ENCODE results near the gene GRIPAP1.

The GRIPAP1 gene

DNA sequence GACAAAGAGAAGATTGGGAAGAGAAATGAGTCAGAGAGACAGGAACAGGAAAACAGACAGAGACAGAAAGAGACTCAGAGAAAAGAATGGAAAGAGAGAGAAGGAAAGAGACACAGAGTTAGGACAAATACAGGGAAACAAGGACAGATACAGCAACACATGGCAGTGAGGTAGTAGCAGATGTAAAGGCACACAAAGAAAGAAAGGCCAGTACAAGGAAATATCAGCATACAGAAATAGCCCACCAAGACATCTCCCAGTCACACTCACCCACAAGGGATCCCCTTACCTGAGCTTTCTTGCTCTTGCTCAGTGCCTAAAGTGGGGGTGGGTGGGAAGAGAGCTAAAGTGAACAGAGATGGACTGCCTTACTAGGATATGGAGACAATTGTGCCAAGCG lies 4.2 kb downstream of the GRIPAP1 start:
- in situ Hi-C loops (cut with MboI; ENCODE audit: low sequenced_read_pairs, unreplicated experiment) = no loop called here
- TF ChIP-seq, protein P1, sequence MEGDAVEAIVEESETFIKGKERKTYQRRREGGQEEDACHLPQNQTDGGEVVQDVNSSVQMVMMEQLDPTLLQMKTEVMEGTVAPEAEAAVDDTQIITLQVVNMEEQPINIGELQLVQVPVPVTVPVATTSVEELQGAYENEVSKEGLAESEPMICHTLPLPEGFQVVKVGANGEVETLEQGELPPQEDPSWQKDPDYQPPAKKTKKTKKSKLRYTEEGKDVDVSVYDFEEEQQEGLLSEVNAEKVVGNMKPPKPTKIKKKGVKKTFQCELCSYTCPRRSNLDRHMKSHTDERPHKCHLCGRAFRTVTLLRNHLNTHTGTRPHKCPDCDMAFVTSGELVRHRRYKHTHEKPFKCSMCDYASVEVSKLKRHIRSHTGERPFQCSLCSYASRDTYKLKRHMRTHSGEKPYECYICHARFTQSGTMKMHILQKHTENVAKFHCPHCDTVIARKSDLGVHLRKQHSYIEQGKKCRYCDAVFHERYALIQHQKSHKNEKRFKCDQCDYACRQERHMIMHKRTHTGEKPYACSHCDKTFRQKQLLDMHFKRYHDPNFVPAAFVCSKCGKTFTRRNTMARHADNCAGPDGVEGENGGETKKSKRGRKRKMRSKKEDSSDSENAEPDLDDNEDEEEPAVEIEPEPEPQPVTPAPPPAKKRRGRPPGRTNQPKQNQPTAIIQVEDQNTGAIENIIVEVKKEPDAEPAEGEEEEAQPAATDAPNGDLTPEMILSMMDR (IDR thresholded peaks at IDR 0.05; ENCODE audit: borderline replicate concordance, control extremely low read depth, extremely low read depth, insufficient read depth, missing control alignments) = no peak
- no peak for DNase-seq (ENCODE audit: low spot score)

DNA sequence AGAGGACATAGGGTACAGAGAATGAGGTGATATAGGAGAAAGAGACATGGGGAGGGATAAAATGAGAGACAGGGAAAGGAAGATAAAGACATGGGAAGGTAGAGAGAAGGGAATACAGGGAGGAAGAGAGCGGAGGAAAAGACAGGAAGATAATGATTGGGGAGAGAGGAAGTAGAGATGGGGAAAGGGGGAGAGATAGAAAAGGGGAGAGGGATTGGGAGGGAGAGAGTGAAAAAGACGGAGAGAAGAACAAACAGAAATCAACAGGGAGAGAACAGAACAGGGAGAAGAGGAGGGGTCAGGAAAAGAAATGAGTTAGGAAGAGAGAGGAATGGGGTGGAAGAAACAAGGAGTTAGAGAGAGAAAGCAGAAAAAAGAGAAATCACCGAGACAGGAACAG lies 4.6 kb downstream of the GRIPAP1 start:
- in situ Hi-C loops (cut with MboI; ENCODE audit: low sequenced_read_pairs, unreplicated experiment) = no loop called here
- DNase-seq (ENCODE audit: low spot score) = no peak
- TF ChIP-seq, protein P1 (IDR thresholded peaks at IDR 0.05; ENCODE audit: borderline replicate concordance, control extremely low read depth, extremely low read depth, insufficient read depth, missing control alignments) = no peak

DNA sequence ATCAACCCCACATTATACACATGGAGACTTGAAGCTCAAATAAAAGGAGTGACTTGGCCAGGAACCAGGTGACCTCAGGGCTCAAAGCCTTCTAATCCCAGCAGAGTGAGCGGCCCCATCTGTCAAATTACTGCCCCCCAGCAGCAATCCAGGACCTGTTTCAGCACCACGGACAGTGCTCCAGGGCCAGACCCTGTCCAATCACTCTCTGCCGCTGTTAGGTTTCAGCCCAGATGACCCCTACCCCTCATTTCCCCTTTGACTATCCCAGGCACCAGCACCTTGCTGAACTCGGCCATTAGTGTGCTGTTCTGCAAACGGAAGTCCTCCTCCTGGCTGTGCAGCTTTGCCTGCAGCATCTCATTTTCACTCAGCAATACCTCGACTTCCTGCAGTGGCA lies 5.1 kb downstream of the GRIPAP1 start:
- TF ChIP-seq, protein P1 (IDR thresholded peaks at IDR 0.05; ENCODE audit: borderline replicate concordance, control extremely low read depth, extremely low read depth, insufficient read depth, missing control alignments) = no peak
- no peak for DNase-seq (ENCODE audit: low spot score)
- in situ Hi-C loops (cut with MboI; ENCODE audit: low sequenced_read_pairs, unreplicated experiment) = no loop called here

DNA sequence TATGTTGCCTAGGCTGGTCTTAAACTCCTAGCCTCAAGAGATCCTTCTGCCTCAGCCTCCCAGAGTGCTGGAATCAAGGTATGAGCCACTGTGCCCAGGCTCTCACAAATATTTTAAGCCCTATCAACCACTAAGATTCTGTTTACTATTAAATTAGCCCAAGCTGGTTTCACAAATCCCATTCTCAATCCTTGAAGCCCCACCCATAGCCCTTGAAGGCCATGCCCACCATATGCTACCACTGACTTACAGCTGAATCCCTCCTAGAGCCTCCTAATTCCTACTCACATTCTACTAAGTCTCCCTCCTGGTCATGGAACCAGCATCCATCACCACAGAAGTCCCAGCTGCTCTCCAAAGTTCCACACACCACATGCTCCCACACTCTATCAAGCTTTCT lies 9.7 kb downstream of the GRIPAP1 start:
- in situ Hi-C loops (cut with MboI; ENCODE audit: low sequenced_read_pairs, unreplicated experiment) = no loop called here
- TF ChIP-seq, protein P1 (IDR thresholded peaks at IDR 0.05; ENCODE audit: borderline replicate concordance, control extremely low read depth, extremely low read depth, insufficient read depth, missing control alignments) = no peak
- DNase-seq (ENCODE audit: low spot score) = no peak

DNA sequence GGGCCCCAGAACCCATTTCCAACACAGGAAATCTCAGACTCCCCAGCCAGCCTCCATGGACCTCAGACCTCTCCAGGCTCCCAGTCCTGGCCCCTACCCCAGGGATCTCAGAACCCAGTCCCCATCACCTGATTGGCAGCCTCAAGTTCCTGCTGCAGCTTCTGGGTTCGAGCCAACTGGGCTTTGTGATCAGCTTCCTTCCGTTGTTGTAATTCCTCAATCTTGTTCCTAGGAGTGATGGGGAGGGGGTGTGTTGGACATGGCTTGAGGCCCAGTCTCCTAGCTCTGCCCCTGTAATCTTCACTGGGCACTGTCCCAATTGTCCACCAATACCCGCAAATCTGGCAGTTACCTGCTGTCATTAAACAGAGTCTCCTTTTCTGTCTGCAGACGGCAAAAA lies 12.6 kb downstream of the GRIPAP1 start:
- no peak for DNase-seq (ENCODE audit: low spot score)
- TF ChIP-seq, protein P1 (IDR thresholded peaks at IDR 0.05; ENCODE audit: borderline replicate concordance, control extremely low read depth, extremely low read depth, insufficient read depth, missing control alignments) = no peak
- in situ Hi-C loops (cut with MboI; ENCODE audit: low sequenced_read_pairs, unreplicated experiment) = no loop called here

DNA sequence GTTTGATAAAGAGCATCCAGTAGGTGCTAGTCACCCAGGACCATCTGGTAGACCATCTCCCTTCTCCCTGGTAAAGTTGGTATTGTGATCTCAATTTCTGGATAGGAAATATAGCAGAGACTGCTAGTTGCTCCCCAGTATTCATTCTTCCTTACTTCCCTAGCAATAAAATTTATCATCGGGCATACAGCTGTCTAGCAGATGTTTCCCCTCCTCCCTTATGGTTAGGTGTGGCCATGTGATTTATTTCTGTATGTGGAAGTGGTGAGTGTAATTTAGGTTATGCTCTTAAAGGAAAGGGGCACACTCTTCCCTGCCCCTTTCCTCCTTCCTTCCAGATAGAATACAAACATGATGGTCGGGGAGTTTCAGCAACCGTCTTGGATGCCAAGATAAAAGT lies 18.2 kb downstream of the GRIPAP1 start:
- TF ChIP-seq, protein P1 (IDR thresholded peaks at IDR 0.05; ENCODE audit: borderline replicate concordance, control extremely low read depth, extremely low read depth, insufficient read depth, missing control alignments) = no peak
- no peak for DNase-seq (ENCODE audit: low spot score)
- in situ Hi-C loops (cut with MboI; ENCODE audit: low sequenced_read_pairs, unreplicated experiment) = no loop called here

DNA sequence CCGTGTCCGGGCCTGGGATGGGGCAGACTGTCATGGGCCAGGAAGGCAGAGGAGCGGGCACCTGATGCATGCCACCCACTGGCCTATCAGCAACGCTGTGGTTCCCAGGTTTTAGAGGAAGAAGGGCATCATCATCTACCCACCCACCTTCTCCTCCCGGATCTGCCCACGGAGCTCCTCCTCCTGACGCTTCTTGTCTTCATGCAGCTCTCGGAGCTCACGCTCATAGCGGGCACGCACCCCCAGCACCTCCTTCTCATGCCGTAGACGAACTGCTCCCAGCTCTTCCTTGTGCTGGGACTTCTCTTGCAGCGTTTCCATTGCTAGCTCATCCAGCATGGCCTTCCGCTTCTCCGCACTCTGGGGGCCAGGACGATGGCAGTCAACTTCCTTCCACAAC lies 19.0 kb downstream of the GRIPAP1 start:
- in situ Hi-C loops (cut with MboI; ENCODE audit: low sequenced_read_pairs, unreplicated experiment) = no loop called here
- no peak for DNase-seq (ENCODE audit: low spot score)
- TF ChIP-seq, protein P1 (IDR thresholded peaks at IDR 0.05; ENCODE audit: borderline replicate concordance, control extremely low read depth, extremely low read depth, insufficient read depth, missing control alignments) = no peak
